Gastrocnemius medialis (tissue), 4 donors: ENCODE data around the gene NINJ2. TPM values are rescaled to one million over a fixed set of nuclear protein-coding genes. Genes with fewer than 3 reads are reported as not detected.

ENCODE experiments used
- ATAC-seq, 2 donors: fragments of 150-250 bp; one replicate each; pipeline ENCODE4 v1.9.1; 2016
- DNase-seq, 2 donors: peaks; one replicate each; pipeline ENCODE4 v3.0.0-alpha.2; 2019
- H3K27ac ChIP-seq, 4 donors: fragments of 200-600 bp; sonication (generic); 1 replicate in 1 of 4; 2 replicates in 3 of 4; pipeline ENCODE4 v1.5.1; 2016 to 2018; ENCODE audit warnings: mild to moderate bottlenecking in 2 of 4, moderate library complexity in 1 of 4
- H3K27me3 ChIP-seq, 3 donors: fragments of 200-600 bp; sonication (generic) in 2 of 3; 1 replicate in 1 of 3; 2 replicates in 2 of 3; pipeline versions ENCODE4 v1.5.1 to v1.6.0; 2016 to 2019; ENCODE audit warnings: mild to moderate bottlenecking in 1 of 3, moderate library complexity in 1 of 3
- H3K36me3 ChIP-seq, 2 donors: fragments of 200-600 bp; sonication (generic) in 1 of 2; one replicate each; pipeline ENCODE4 v1.5.1; 2017 to 2018
- H3K4me1 ChIP-seq, 2 donors: fragments of 200-600 bp; sonication (generic) in 1 of 2; one replicate each; pipeline ENCODE4 v1.5.1; 2016 to 2017; ENCODE audit warnings: mild to moderate bottlenecking in 2 of 2
- H3K4me3 ChIP-seq, 4 donors: fragments of 200-600 bp; sonication (generic) in 3 of 4; 1 replicate in 1 of 4; 2 replicates in 3 of 4; pipeline ENCODE4 v1.5.1; 2016 to 2019; ENCODE audit warnings: mild to moderate bottlenecking in 2 of 4
- H3K9me3 ChIP-seq, 3 donors: fragments of 200-600 bp; sonication (generic) in 2 of 3; 1 replicate in 1 of 3; 2 replicates in 2 of 3; pipeline ENCODE4 v1.5.1; 2016 to 2019
- POLR2A ChIP-seq, 2 donors: fragments of 450-650 bp; IDR thresholded peaks; one replicate each; pipeline ENCODE4 v1.6.1; 2017; ENCODE audit warnings: antibody characterized with exemption in 2 of 2, mild to moderate bottlenecking in 2 of 2, moderate library complexity in 2 of 2
- in situ Hi-C, 4 donors: fragments of 200-750 bp; cut with MboI; loops; one replicate each; pipeline versions ENCODE4 v1.15.0 to v1.8.0; 2017; ENCODE audit warnings: low sequenced_read_pairs in 4 of 4
- intact Hi-C: fragments of 100-400 bp; cut with DNase I; formaldehyde crosslinking; loops from one replicate; pipeline ENCODE4 v1.15.1; 2023; ENCODE audit warnings: low total_unique reads
- total RNA-seq, 4 donors: library from RNA; depleted of rRNA; stranded (reverse); fragments of >200 nt; gene quantifications; one replicate each; pipeline versions ENCODE4 v1.1.0 to v1.2.3, GENCODE V29; 2016
- TF ChIP-seq, protein P1 (sequence below), 5 experiments: fragments of 450-650 bp in 3 of 5; fragments of 200-600 bp in 2 of 5; sonication (generic) in 2 of 5; IDR thresholded peaks in 4 of 5; conservative IDR thresholded peaks in 1 of 5; 1 replicate in 4 of 5; 2 replicates in 1 of 5; pipeline ENCODE4 v1.5.1; 2016 to 2019; ENCODE audit warnings: antibody characterized with exemption in 5 of 5, mild to moderate bottlenecking in 3 of 5, moderate library complexity in 3 of 5

Gene NINJ2
- total RNA-seq, 4 donors from 2014 or later, result 12.0 to 106 (median 78.5) TPM

DNA sequence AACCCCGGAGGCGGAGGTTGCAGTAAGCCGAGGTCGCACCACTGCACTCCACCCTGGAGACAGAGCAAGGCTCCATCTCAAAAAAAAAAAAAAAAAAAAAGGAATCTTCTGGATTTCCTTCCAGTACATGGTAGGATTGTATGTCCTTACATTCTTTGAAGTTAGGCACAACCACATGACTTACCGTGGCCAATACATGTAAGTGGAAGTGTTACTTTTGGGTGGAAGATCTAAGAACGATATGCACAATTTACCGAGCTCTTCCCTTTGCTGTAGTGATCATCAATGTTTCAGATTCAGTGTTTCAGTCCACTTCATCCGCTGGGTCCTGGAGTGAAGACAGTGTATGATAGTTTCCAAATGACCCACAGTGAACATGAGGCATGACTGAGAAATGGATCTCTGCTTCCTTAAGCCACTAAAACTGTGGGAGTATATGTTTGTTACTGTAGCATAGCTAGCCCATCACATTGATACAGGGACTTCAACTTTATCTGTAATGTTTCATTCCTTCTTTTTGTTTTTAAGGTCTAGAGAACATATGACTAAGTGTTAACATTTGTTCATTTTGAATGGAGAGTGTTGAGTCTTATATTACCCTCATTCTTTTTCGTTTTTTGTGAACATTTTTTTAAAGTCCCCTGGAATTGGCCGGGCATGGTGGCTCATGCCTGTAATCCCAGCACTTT is 18.5 kb upstream of the NINJ2 start:
- in situ Hi-C loops, result no loop called here
- TF ChIP-seq, protein P1, sequence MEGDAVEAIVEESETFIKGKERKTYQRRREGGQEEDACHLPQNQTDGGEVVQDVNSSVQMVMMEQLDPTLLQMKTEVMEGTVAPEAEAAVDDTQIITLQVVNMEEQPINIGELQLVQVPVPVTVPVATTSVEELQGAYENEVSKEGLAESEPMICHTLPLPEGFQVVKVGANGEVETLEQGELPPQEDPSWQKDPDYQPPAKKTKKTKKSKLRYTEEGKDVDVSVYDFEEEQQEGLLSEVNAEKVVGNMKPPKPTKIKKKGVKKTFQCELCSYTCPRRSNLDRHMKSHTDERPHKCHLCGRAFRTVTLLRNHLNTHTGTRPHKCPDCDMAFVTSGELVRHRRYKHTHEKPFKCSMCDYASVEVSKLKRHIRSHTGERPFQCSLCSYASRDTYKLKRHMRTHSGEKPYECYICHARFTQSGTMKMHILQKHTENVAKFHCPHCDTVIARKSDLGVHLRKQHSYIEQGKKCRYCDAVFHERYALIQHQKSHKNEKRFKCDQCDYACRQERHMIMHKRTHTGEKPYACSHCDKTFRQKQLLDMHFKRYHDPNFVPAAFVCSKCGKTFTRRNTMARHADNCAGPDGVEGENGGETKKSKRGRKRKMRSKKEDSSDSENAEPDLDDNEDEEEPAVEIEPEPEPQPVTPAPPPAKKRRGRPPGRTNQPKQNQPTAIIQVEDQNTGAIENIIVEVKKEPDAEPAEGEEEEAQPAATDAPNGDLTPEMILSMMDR (IDR thresholded peaks at IDR 0.05 in 4 of 5, conservative IDR thresholded peaks at IDR 0.05 in 1 of 5), result no peak
- TF ChIP-seq POLR2A (IDR thresholded peaks at IDR 0.05), result no peak
- ATAC-seq (no peak), DNase-seq (no peak)
- no peak overlapping the region for H3K4me3 ChIP-seq
- H3K36me3 ChIP-seq, result no peaks in the 10 kb centered on the region
- peak overlapping the region in 3 of 4 donors; percentile 67 to 82 (median 73) for H3K27ac ChIP-seq
- no peaks in the 10 kb centered on the region for H3K9me3 ChIP-seq
- peaks cover 6 to 18% of the 10 kb centered on the region in 2 donors for H3K4me1 ChIP-seq
- intact Hi-C loops, result no loop called here
- H3K27me3 ChIP-seq, result no peaks in the 10 kb centered on the region

- no peak overlapping the region for H3K4me3 ChIP-seq
- no peaks in the 10 kb centered on the region for H3K9me3 ChIP-seq
- H3K27ac ChIP-seq, result no peak overlapping the region
- TF ChIP-seq POLR2A (IDR thresholded peaks at IDR 0.05), result no peak
- TF ChIP-seq, protein P1 (IDR thresholded peaks at IDR 0.05 in 4 of 5, conservative IDR thresholded peaks at IDR 0.05 in 1 of 5), result no peak
- DNase-seq, result no peak
- in situ Hi-C loops, result no loop called here
- H3K4me1 ChIP-seq, result peaks cover 6 to 7% of the 10 kb centered on the region in 2 donors
- no peaks in the 10 kb centered on the region for H3K27me3 ChIP-seq
- no peaks in the 10 kb centered on the region for H3K36me3 ChIP-seq
- intact Hi-C loops, result no loop called here
- ATAC-seq, result no peak
Observed at GRCh38 chr12:678747-679712, 15.8 kb upstream of the NINJ2 start.

GRCh38 chr12:675562-675961 is 12.3 kb upstream of the NINJ2 start:
- in situ Hi-C loops (no loop called here), intact Hi-C loops (no loop called here)
- Histone ChIP-seq H3K27ac (no peak overlapping the region), H3K4me1 (no peaks in the 10 kb centered on the region), H3K4me3 (no peak overlapping the region), H3K27me3 (no peaks in the 10 kb centered on the region), H3K9me3 (no peaks in the 10 kb centered on the region), H3K36me3 (no peaks in the 10 kb centered on the region)
- DNase-seq (no peak), ATAC-seq (no peak)
- TF ChIP-seq, protein P1 (IDR thresholded peaks at IDR 0.05 in 4 of 5, conservative IDR thresholded peaks at IDR 0.05 in 1 of 5), result no peak
- no peak for TF ChIP-seq POLR2A (IDR thresholded peaks at IDR 0.05)

- intact Hi-C loops, result no loop called here
- H3K27ac ChIP-seq, result no peak overlapping the region
- no peak for ATAC-seq
Observed at GRCh38 chr12:674272-674781, 11.1 kb upstream of the NINJ2 start.

More at GRCh38 chr12:674272-674781, 11.1 kb upstream of the NINJ2 start:
- TF ChIP-seq, protein P1 (IDR thresholded peaks at IDR 0.05 in 4 of 5, conservative IDR thresholded peaks at IDR 0.05 in 1 of 5), result no peak
- TF ChIP-seq POLR2A (IDR thresholded peaks at IDR 0.05), result no peak
- H3K4me1 ChIP-seq, result no peaks in the 10 kb centered on the region
- H3K27me3 ChIP-seq, result no peaks in the 10 kb centered on the region
- H3K4me3 ChIP-seq, result no peak overlapping the region
- in situ Hi-C loops, result no loop called here
- no peaks in the 10 kb centered on the region for H3K36me3 ChIP-seq
- no peaks in the 10 kb centered on the region for H3K9me3 ChIP-seq
- no peak for DNase-seq
